Neural progenitor cell (in vitro differentiated cells): ENCODE data around the gene NOTUM. TPM values are rescaled to one million over a fixed set of nuclear protein-coding genes. Genes with fewer than 3 reads are reported as not detected.

Experiments used
- DNase-seq: peaks from one replicate; pipeline ENCODE4 v3.0.0-alpha.2; 2016; ENCODE audit warnings: low spot score
- H2AFZ ChIP-seq: fragments of 200-600 bp; sonication (generic); replicated peaks from 2 replicates; pipeline ENCODE4 v1.6.1; 2016; ENCODE audit warnings: antibody characterized with exemption
- H3F3A ChIP-seq: fragments of 200-600 bp; sonication (generic); 2 replicates; pipeline ENCODE4 v1.6.1; 2016; ENCODE audit warnings: antibody characterized with exemption, low read depth
- H3K27ac ChIP-seq: fragments of 200-600 bp; sonication (generic); 2 replicates; pipeline ENCODE4 v1.5.1; 2016; ENCODE audit warnings: mild to moderate bottlenecking
- H3K27me3 ChIP-seq: fragments of 200-600 bp; sonication (generic); 2 replicates; pipeline ENCODE4 v1.6.1; 2016; ENCODE audit warnings: mild to moderate bottlenecking, moderate library complexity
- H3K36me3 ChIP-seq: fragments of 200-600 bp; sonication (generic); 2 replicates; pipeline ENCODE4 v1.5.1; 2016
- H3K4me1 ChIP-seq: fragments of 200-600 bp; sonication (generic); 2 replicates; pipeline ENCODE4 v1.6.1; 2016; ENCODE audit warnings: mixed run types
- H3K4me2 ChIP-seq: fragments of 200-600 bp; sonication (generic); 2 replicates; pipeline ENCODE4 v1.6.1; 2016
- H3K4me3 ChIP-seq: fragments of 200-600 bp; sonication (generic); 2 replicates; pipeline ENCODE4 v1.5.1; 2016
- H3K79me2 ChIP-seq: fragments of 200-600 bp; sonication (generic); 2 replicates; pipeline ENCODE4 v1.6.1; 2016; ENCODE audit warnings: low read depth
- H3K9ac ChIP-seq: fragments of 200-600 bp; sonication (generic); 2 replicates; pipeline ENCODE4 v1.6.1; 2016
- H3K9me3 ChIP-seq: fragments of 200-600 bp; sonication (generic); 2 replicates; pipeline ENCODE4 v1.5.1; 2016; ENCODE audit warnings: low read depth
- H4K20me1 ChIP-seq: fragments of 200-600 bp; sonication (generic); 2 replicates; pipeline ENCODE4 v1.6.1; 2016; ENCODE audit warnings: low read depth
- H3K27ac Mint-ChIP-seq: 3 replicates; pipeline ENCODE4 v1.8.0; 2021; ENCODE audit warnings: mixed read lengths
- H3K27me3 Mint-ChIP-seq: 2 replicates; pipeline ENCODE4 v1.8.0; 2022; ENCODE audit warnings: low read depth, mild to moderate bottlenecking, inconsistent platforms, moderate library complexity, mixed read lengths; ENCODE audit not compliant: insufficient read depth
- H3K36me3 Mint-ChIP-seq: 3 replicates; pipeline ENCODE4 v1.8.0; 2021; ENCODE audit warnings: mixed read lengths
- H3K4me1 Mint-ChIP-seq: 3 replicates; pipeline ENCODE4 v1.8.0; 2021; ENCODE audit warnings: mixed read lengths
- H3K4me3 Mint-ChIP-seq: 3 replicates; pipeline ENCODE4 v1.8.0; 2021; ENCODE audit warnings: mild to moderate bottlenecking, moderate library complexity, mixed read lengths
- H3K9me3 Mint-ChIP-seq: 3 replicates; pipeline ENCODE4 v1.8.0; 2020; ENCODE audit warnings: mixed read lengths
- EZH2 ChIP-seq: fragments of 200-600 bp; sonication (generic); IDR thresholded peaks from 2 replicates; pipeline ENCODE4 v1.6.1; 2017; ENCODE audit warnings: antibody characterized with exemption, mild to moderate bottlenecking, moderate library complexity
- EZH2phosphoT487 ChIP-seq: fragments of 200-600 bp; sonication (generic); IDR thresholded peaks from 2 replicates; pipeline ENCODE4 v1.6.1; 2017; ENCODE audit warnings: antibody characterized with exemption
- total RNA-seq: library from RNA; depleted of rRNA; stranded (reverse); fragments of >200 nt; gene quantifications from 2 replicates; pipeline ENCODE4 v1.2.3, GENCODE V29; 2015; ENCODE audit warnings: low replicate concordance
- TF ChIP-seq, protein P1 (sequence below): fragments of 200-600 bp; sonication (generic); IDR thresholded peaks from 2 replicates; pipeline ENCODE4 v1.5.1; 2017; ENCODE audit warnings: antibody characterized with exemption, mild to moderate bottlenecking

The NOTUM gene
- total RNA-seq, 1 donor from 2014 or later: not detected

DNA sequence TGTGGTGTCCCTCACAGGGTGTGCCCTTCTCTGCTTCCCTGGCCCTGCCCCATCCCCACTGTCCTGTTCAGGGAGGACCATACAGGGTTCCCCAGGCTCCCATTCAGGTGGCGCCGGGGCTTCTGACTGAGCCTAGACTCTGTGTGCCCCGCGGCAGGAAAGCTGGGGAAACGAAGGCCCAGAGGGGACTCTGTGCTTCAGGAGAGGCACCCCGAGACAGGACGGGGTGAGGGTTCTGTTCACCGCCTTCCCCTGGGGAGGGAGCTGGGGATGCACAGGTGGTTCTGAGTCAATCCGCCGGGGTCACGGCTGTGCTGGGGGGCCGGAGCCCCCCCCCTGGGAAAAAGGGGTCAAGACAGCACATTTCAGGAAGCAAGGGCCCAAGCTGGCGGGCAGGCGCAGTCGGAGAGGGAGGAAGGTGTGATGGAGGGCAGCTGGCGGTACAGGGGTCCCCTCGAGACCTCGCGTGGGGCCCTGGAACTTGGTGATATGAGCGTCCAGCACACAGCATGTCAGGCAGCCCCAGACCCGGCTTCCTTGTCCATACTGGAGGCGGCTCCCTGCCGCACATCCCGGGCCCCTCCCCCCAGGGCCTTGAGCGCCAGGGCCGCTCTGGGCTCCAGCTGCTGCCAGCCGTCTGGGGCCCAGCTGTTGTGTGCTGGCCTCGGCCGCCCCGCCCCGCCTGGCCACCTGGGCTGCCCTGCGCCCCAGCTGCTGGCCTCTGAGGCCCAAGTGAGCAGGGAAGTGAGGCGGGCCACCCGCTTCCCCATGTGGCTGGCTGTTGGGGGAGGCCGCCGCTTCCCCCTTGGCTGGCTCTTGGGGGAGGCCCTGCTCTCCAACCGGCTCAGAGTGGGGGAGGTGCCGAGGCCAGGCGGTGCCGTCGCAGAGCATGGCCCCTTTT is 5.6 kb upstream of the NOTUM start:
- H3K27me3 Mint-ChIP-seq: peaks cover 25% of the 10 kb centered on the region
- H3K4me3 Mint-ChIP-seq: no peak overlapping the region

DNA sequence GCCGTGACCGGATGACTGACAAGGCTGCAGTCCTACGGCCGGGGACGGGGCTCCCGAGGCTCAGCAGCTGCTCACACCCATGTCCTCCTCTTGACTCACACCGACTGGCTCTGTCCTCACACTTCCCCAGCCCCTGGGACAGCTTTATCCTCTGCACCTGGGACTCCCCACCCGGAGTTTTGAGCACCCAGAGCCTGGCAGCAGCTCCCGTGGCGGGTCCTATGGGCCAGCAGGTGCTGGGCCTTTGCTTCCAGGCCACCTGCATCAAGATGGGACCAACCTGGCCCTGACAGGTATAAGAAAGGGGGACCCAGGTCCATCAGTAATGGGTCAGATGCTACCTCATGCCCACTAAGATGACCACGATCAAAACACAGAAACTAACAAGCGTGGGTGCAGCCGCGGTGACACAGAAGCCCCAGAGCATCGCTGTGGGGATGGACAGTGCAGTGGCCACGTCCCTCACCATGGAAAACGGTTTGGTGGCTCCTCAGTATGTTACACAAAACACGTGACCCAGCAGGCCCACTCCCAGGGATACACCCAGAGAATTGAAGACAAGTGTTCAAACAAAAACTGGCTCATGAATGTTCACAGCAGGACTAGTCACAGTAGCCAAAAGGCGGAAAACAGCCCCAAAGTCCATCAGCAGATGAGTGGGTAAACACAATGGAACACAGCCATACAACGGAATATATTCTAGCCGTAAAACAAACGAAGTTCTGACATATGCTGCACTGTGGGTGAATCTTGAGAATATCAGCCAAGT is 3.3 kb upstream of the NOTUM start:
- Histone ChIP-seq H3K4me2 (no peak overlapping the region), H3K79me2 (no peaks in the 10 kb centered on the region), H3K4me3 (no peak overlapping the region), H4K20me1 (peaks cover 11% of the 10 kb centered on the region), H3K36me3 (no peaks in the 10 kb centered on the region), H3K27ac (no peak overlapping the region), H3K9me3 (no peaks in the 10 kb centered on the region), H2AFZ (no peak overlapping the region), H3F3A (peaks cover 35% of the 10 kb centered on the region), H3K27me3 (peaks cover 98% of the 10 kb centered on the region), H3K4me1 (peaks cover 30% of the 10 kb centered on the region), H3K9ac (no peak overlapping the region)
- no peaks in the 10 kb centered on the region for H3K9me3 Mint-ChIP-seq
- H3K27ac Mint-ChIP-seq: no peak overlapping the region
- H3K27me3 Mint-ChIP-seq: peaks cover 28% of the 10 kb centered on the region
- H3K36me3 Mint-ChIP-seq: no peaks in the 10 kb centered on the region
- TF ChIP-seq EZH2 (no peak), EZH2phosphoT487 (no peak)
- TF ChIP-seq, protein P1, sequence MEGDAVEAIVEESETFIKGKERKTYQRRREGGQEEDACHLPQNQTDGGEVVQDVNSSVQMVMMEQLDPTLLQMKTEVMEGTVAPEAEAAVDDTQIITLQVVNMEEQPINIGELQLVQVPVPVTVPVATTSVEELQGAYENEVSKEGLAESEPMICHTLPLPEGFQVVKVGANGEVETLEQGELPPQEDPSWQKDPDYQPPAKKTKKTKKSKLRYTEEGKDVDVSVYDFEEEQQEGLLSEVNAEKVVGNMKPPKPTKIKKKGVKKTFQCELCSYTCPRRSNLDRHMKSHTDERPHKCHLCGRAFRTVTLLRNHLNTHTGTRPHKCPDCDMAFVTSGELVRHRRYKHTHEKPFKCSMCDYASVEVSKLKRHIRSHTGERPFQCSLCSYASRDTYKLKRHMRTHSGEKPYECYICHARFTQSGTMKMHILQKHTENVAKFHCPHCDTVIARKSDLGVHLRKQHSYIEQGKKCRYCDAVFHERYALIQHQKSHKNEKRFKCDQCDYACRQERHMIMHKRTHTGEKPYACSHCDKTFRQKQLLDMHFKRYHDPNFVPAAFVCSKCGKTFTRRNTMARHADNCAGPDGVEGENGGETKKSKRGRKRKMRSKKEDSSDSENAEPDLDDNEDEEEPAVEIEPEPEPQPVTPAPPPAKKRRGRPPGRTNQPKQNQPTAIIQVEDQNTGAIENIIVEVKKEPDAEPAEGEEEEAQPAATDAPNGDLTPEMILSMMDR: no peak
- no peak for DNase-seq
- H3K4me1 Mint-ChIP-seq: peaks cover 39% of the 10 kb centered on the region
- peak overlapping the region; percentile 22 for H3K4me3 Mint-ChIP-seq

More for the DNA sequence above, 5.6 kb upstream of the NOTUM start:
- TF ChIP-seq EZH2phosphoT487 (no peak), EZH2 (no peak)
- TF ChIP-seq, protein P1: no peak
- no peaks in the 10 kb centered on the region for H3K79me2 ChIP-seq
- peaks cover 89% of the 10 kb centered on the region for H3K27me3 ChIP-seq
- H3K27ac Mint-ChIP-seq: no peak overlapping the region
- no peak overlapping the region for H3K27ac ChIP-seq
- peaks cover 7% of the 10 kb centered on the region for H4K20me1 ChIP-seq
- H3K4me3 ChIP-seq: peak overlapping the region; percentile 8
- DNase-seq: peak; percentile 80
- no peak overlapping the region for H3K9ac ChIP-seq
- H3F3A ChIP-seq: peaks cover 30% of the 10 kb centered on the region
- H3K4me1 ChIP-seq: peaks cover 30% of the 10 kb centered on the region
- no peaks in the 10 kb centered on the region for H3K36me3 Mint-ChIP-seq
- H3K36me3 ChIP-seq: no peaks in the 10 kb centered on the region
- no peaks in the 10 kb centered on the region for H3K9me3 ChIP-seq
- H3K4me2 ChIP-seq: peak overlapping the region; percentile 47
- H2AFZ ChIP-seq: no peak overlapping the region
- peaks cover 44% of the 10 kb centered on the region for H3K4me1 Mint-ChIP-seq
- peaks cover 1% of the 10 kb centered on the region for H3K9me3 Mint-ChIP-seq

DNA sequence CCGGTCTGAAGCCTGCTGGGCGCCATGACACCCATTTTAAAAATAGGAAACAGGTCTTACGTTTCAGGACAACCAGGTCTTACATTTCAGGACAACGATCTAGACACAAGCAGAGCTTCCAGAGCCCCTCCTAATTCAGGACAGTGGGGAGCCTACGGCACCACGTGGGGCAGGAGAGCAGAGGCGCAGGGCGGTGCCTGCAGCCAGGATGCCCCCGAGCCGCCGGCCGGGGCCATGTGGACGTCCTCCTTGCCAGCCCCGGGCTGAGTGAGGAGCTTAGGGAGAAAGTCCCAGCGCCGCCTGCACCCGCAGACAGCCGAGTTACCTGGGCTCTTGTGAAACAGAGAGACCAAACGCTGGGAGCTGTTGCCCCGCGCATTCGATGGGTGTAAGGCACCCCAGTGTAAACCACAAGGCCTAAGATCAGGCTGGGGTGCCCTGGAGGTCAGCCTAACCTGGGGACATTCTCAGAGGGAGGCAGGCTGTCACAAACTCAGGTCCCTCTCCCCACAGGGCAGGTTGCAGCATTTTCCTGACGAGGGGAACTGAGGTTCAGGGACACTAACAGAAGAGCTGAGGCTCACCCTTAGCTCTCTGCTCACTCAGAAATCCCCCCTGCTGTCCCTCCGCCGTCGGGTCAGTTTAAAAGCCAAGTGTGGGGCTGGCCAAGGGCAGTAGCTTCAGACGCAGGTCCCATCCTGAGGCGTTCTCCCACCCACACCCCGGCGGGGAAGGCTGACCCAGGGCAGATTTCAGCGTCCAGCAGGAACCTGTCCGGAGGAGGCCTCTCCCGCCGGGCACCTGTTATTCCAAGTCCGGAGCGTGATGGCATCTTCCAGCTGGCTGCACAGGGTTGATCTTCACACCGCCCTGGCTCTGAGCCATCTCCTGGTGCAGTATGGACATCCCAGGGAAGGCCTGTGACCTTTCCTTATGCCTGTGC is 1.8 kb upstream of the NOTUM start:
- H2AFZ ChIP-seq: no peak overlapping the region
- TF ChIP-seq EZH2phosphoT487 (no peak), EZH2 (no peak)
- TF ChIP-seq, protein P1: no peak
- peaks cover 36% of the 10 kb centered on the region for H3K4me1 Mint-ChIP-seq
- peak overlapping the region; percentile 73 for H3K4me2 ChIP-seq
- peaks cover 3% of the 10 kb centered on the region for H3K36me3 Mint-ChIP-seq
- peaks cover 36% of the 10 kb centered on the region for H3K27me3 Mint-ChIP-seq
- peaks cover 100% of the 10 kb centered on the region for H3K27me3 ChIP-seq
- no peak overlapping the region for H3K4me3 ChIP-seq
- H3K9me3 ChIP-seq: no peaks in the 10 kb centered on the region
- no peak overlapping the region for H3K27ac ChIP-seq
- H3K27ac Mint-ChIP-seq: no peak overlapping the region
- H3K79me2 ChIP-seq: no peaks in the 10 kb centered on the region
- peaks cover 23% of the 10 kb centered on the region for H3K4me1 ChIP-seq
- DNase-seq: peak; percentile 47
- peaks cover 27% of the 10 kb centered on the region for H3F3A ChIP-seq
- H3K4me3 Mint-ChIP-seq: peak overlapping the region; percentile 75
- H3K9ac ChIP-seq: no peak overlapping the region
- H4K20me1 ChIP-seq: peaks cover 11% of the 10 kb centered on the region
- H3K36me3 ChIP-seq: no peaks in the 10 kb centered on the region
- no peaks in the 10 kb centered on the region for H3K9me3 Mint-ChIP-seq
